A549 treated with dexamethasone at 1 μM for 4 hours (cell line): ENCODE results near the gene PCDHGA5. TPM values are rescaled to one million over a fixed set of nuclear protein-coding genes. Genes with fewer than 3 reads are reported as not detected.

Experiments used
- total RNA-seq: library from RNA; stranded (reverse); fragments of 200-300 nt; extraction: Qiagen RNA extraction; gene quantifications from 5 replicates; pipeline ENCODE4 v1.2.3, GENCODE V29; 2022

Gene PCDHGA5
- total RNA-seq: 0.09 to 0.21 TPM (median 0.15 TPM) in 5 replicates

GRCh38 chr5:141363952-141364660, at the start of gene PCDHGA5:
Gene PCDHGA5 (plus strand): TSS chr5:141364162. CDS start chr5:141364331, 169 bp downstream.

GRCh38 chr5:141320225-141321169, 43.5 kb upstream of the PCDHGA5 start, which contains the start of gene TAF7:
Gene TAF7 (minus strand): TSS chr5:141320784. CDS start chr5:141320044, 740 bp downstream.

GRCh38 chr5:141330299-141331080, 33.5 kb upstream of the PCDHGA5 start, which contains the start of gene PCDHGA1:
Gene PCDHGA1 (plus strand): TSS chr5:141330514.

GRCh38 chr5:141338538-141339306, 25.2 kb upstream of the PCDHGA5 start, which contains the start of gene PCDHGA2:
Gene PCDHGA2 (plus strand): TSS chr5:141338760.

GRCh38 chr5:141343242-141343952, 20.6 kb upstream of the PCDHGA5 start, which contains the start of gene PCDHGA3:
Gene PCDHGA3 (plus strand): TSS chr5:141343829. CDS start chr5:141344034, 205 bp downstream.

GRCh38 chr5:141349917-141350619, 13.9 kb upstream of the PCDHGA5 start, which contains the start of gene PCDHGB1:
Gene PCDHGB1 (plus strand): TSS chr5:141350099. CDS start chr5:141350261, 162 bp downstream.

GRCh38 chr5:141354900-141355469, 9.0 kb upstream of the PCDHGA5 start, which contains the start of gene PCDHGA4:
Gene PCDHGA4 (plus strand): TSS chr5:141355021. CDS start chr5:141355108, 87 bp downstream.

GRCh38 chr5:141359790-141360426, 4.1 kb upstream of the PCDHGA5 start, which contains the start of gene PCDHGB2:
Gene PCDHGB2 (plus strand): TSS chr5:141359994. CDS start chr5:141360136, 142 bp downstream.

GRCh38 chr5:141369994-141370848, 6.3 kb downstream of the PCDHGA5 start, which contains the start of gene PCDHGB3:
Gene PCDHGB3 (plus strand): TSS chr5:141370242. CDS start chr5:141370395, 153 bp downstream.

GRCh38 chr5:141373673-141374317, 9.8 kb downstream of the PCDHGA5 start, which contains the start of gene PCDHGA6:
Gene PCDHGA6 (plus strand): TSS chr5:141373891. CDS start chr5:141374084, 193 bp downstream.

GRCh38 chr5:141382469-141383294, 18.7 kb downstream of the PCDHGA5 start, which contains the start of gene PCDHGA7:
Gene PCDHGA7 (plus strand): TSS chr5:141382742. CDS start chr5:141382900, 158 bp downstream.

GRCh38 chr5:141387557-141388311, 23.8 kb downstream of the PCDHGA5 start, which contains the start of gene PCDHGB4:
Gene PCDHGB4 (plus strand): TSS chr5:141387698. CDS start chr5:141387885, 187 bp downstream.

GRCh38 chr5:141392429-141393198, 28.7 kb downstream of the PCDHGA5 start, which contains the start of gene PCDHGA8:
Gene PCDHGA8 (plus strand): TSS chr5:141392633. CDS start chr5:141392814, 181 bp downstream.

